ENCODE results near the gene CHIA.
"Not testable (repeated sequence)": the region's sequence is repeated elsewhere in the genome, so short reads cannot be mapped to it uniquely, and the experiment has no call there.

Gene CHIA

GRCh38 chr1:111347026-111347425 is 56.4 kb downstream of the CHIA start:
- no peak for TF ChIP-seq TARDBP (IDR thresholded peaks at IDR 0.05)
- no peak for TF ChIP-seq FOXK2 (IDR thresholded peaks at IDR 0.05)
- TF ChIP-seq ARNT (IDR thresholded peaks at IDR 0.05), result no peak
- TF ChIP-seq SUZ12 (IDR thresholded peaks at IDR 0.05), result no peak
- TF ChIP-seq NFRKB (IDR thresholded peaks at IDR 0.05), result no peak
- no peak for TF ChIP-seq L3MBTL2 (conservative IDR thresholded peaks at IDR 0.05)
- TF ChIP-seq FOXM1 (IDR thresholded peaks at IDR 0.05; ENCODE audit: borderline replicate concordance), result no peak
- no peak for TF ChIP-seq ELF4 (IDR thresholded peaks at IDR 0.05)
- no peak for TF ChIP-seq BHLHE40 (IDR thresholded peaks at IDR 0.05; ENCODE audit: borderline replicate concordance)
- no peak for TF ChIP-seq FOXA1 (IDR thresholded peaks at IDR 0.05)
- TF ChIP-seq LEF1 (IDR thresholded peaks at IDR 0.05; ENCODE audit: borderline replicate concordance), result no peak
- DNase-seq (ENCODE audit: extremely low spot score), result no peak
- CTCF ChIA-PET, result interaction anchor here (1.5 kb wide), 1 partner anchor 53 kb away, joined by 6 read pairs; no protein-coding TSS in a partner anchor
- POLR2A ChIA-PET, result no interaction called here

GRCh38 chr1:111351700-111352099 is 61.0 kb downstream of the CHIA start:
- ChIA-PET POLR2A (no interaction called here), CTCF (no interaction called here)
- no peak for DNase-seq (ENCODE audit: extremely low spot score)
- TF ChIP-seq HDGF (IDR thresholded peaks at IDR 0.05; ENCODE audit: borderline replicate concordance), result no peak

DNA sequence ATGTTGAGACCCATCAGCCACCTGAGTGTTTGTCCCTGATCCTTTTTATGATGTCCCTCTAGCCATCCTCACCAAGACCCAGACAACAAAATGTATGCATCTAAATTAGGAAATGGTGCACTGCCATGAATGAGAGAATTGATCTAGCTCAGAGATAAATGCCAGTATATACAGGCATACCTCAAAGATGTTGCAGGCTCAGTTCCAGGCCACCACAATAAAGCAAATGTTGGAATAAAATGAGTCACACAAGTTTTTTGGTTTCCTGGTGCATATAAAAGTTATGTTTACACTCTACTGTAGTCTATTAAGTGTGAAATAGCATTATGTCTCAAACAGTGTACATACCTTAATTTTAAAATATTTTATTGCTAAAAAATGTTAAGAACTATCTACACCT is 63.9 kb downstream of the CHIA start:
- POLR2A ChIA-PET, result no interaction called here
- no peak for TF ChIP-seq CTBP1 (IDR thresholded peaks at IDR 0.05; ENCODE audit: borderline replicate concordance)
- no peak for DNase-seq (ENCODE audit: extremely low spot score)
- CTCF ChIA-PET, result no interaction called here

GRCh38 chr1:111358964-111359363 is 68.3 kb downstream of the CHIA start:
- no peak for TF ChIP-seq L3MBTL2 (conservative IDR thresholded peaks at IDR 0.05)
- TF ChIP-seq TARDBP (IDR thresholded peaks at IDR 0.05), result no peak
- TF ChIP-seq CTBP1 (IDR thresholded peaks at IDR 0.05; ENCODE audit: borderline replicate concordance), result no peak
- TF ChIP-seq FOXK2 (IDR thresholded peaks at IDR 0.05), result no peak
- TF ChIP-seq FOXA1 (IDR thresholded peaks at IDR 0.05), result no peak
- no peak for TF ChIP-seq SUZ12 (IDR thresholded peaks at IDR 0.05)
- no peak for TF ChIP-seq BHLHE40 (IDR thresholded peaks at IDR 0.05; ENCODE audit: borderline replicate concordance)
- no peak for TF ChIP-seq ELF4 (IDR thresholded peaks at IDR 0.05)
- DNase-seq (ENCODE audit: extremely low spot score), result no peak
- ChIA-PET POLR2A (no interaction called here), CTCF (no interaction called here)

DNA sequence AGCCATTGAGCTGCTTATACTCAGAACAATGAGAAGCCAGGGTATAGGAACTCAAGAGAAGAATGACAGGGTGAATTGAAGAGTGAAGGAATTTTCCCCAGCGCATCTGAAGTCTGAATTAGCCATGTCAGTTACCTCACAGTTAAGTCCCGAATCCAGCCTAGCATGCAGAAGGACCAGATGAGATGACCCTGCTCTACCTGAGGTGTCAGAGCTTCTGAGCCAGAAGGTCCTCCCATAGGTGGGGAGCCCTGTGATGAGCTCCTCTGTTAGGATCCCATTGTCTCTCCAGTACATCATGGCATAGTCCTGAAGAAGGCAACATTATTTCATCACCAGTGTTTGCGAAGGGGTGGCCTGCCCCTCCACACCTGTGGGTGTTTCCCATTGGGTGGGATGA is 68.7 kb downstream of the CHIA start:
- ChIA-PET CTCF (no interaction called here), POLR2A (no interaction called here)
- no peak for DNase-seq (ENCODE audit: extremely low spot score)
- TF ChIP-seq BHLHE40 (IDR thresholded peaks at IDR 0.05; ENCODE audit: borderline replicate concordance) (no peak), HDGF (IDR thresholded peaks at IDR 0.05; ENCODE audit: borderline replicate concordance) (no peak), FOXM1 (IDR thresholded peaks at IDR 0.05; ENCODE audit: borderline replicate concordance) (no peak), FOXA1 (IDR thresholded peaks at IDR 0.05) (no peak), NFRKB (IDR thresholded peaks at IDR 0.05) (no peak), ARNT (IDR thresholded peaks at IDR 0.05) (no peak), ELF4 (IDR thresholded peaks at IDR 0.05) (no peak), CTBP1 (IDR thresholded peaks at IDR 0.05; ENCODE audit: borderline replicate concordance) (no peak), TARDBP (IDR thresholded peaks at IDR 0.05) (no peak), LEF1 (IDR thresholded peaks at IDR 0.05; ENCODE audit: borderline replicate concordance) (no peak), SP1 (IDR thresholded peaks at IDR 0.05) (no peak), L3MBTL2 (conservative IDR thresholded peaks at IDR 0.05) (no peak), ZNF384 (IDR thresholded peaks at IDR 0.05) (no peak)
- TF ChIP-seq, protein P1, sequence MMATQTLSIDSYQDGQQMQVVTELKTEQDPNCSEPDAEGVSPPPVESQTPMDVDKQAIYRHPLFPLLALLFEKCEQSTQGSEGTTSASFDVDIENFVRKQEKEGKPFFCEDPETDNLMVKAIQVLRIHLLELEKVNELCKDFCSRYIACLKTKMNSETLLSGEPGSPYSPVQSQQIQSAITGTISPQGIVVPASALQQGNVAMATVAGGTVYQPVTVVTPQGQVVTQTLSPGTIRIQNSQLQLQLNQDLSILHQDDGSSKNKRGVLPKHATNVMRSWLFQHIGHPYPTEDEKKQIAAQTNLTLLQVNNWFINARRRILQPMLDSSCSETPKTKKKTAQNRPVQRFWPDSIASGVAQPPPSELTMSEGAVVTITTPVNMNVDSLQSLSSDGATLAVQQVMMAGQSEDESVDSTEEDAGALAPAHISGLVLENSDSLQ (IDR thresholded peaks at IDR 0.05), result no peak

GRCh38 chr1:111360257-111360656 is 69.6 kb downstream of the CHIA start:
- POLR2A ChIA-PET; CTCF ChIA-PET; DNase-seq (ENCODE audit: extremely low spot score): not testable (repeated sequence)

- CTCF ChIA-PET, result no interaction called here
- POLR2A ChIA-PET, result no interaction called here
- TF ChIP-seq BHLHE40 (IDR thresholded peaks at IDR 0.05; ENCODE audit: borderline replicate concordance) (no peak), LEF1 (IDR thresholded peaks at IDR 0.05; ENCODE audit: borderline replicate concordance) (no peak), HDGF (IDR thresholded peaks at IDR 0.05; ENCODE audit: borderline replicate concordance) (no peak), SP1 (IDR thresholded peaks at IDR 0.05) (no peak), FOXM1 (IDR thresholded peaks at IDR 0.05; ENCODE audit: borderline replicate concordance) (no peak), TARDBP (IDR thresholded peaks at IDR 0.05) (no peak), ZNF384 (IDR thresholded peaks at IDR 0.05) (no peak), ARNT (IDR thresholded peaks at IDR 0.05) (no peak), FOXK2 (IDR thresholded peaks at IDR 0.05) (no peak), CTBP1 (IDR thresholded peaks at IDR 0.05; ENCODE audit: borderline replicate concordance) (no peak), NFRKB (IDR thresholded peaks at IDR 0.05) (no peak), L3MBTL2 (conservative IDR thresholded peaks at IDR 0.05) (no peak), FOXA1 (IDR thresholded peaks at IDR 0.05) (no peak), ELF4 (IDR thresholded peaks at IDR 0.05) (no peak), SUZ12 (IDR thresholded peaks at IDR 0.05) (no peak)
- TF ChIP-seq, protein P1 (IDR thresholded peaks at IDR 0.05), result no peak
These were observed 71.1 kb downstream of the CHIA start for GRCh38 chr1:111361761-111362160.

DNA sequence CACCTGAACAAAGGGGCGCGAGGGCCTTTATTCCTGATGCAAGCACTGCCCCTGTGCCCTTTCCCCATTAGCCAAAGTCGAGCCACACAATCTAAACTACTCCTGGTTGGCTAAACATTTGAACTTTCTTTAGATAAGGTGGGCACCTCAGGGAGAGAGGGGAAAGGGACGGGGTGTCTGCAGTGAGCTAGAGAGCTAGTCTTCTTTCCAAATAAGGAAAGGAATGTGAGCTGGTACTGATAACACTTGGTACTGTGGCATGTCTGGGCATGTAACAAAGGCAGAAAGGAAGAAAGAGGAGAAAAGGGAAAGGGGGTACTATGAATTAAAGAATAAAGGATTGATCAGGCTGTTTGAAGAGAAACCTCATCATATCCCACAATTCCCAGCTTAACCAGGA is 74.0 kb downstream of the CHIA start:
- no peak for DNase-seq (ENCODE audit: extremely low spot score)
- ChIA-PET POLR2A (no interaction called here), CTCF (no interaction called here)
- no peak for TF ChIP-seq FOXK2 (IDR thresholded peaks at IDR 0.05)
- TF ChIP-seq ZNF384 (IDR thresholded peaks at IDR 0.05), result no peak
- no peak for TF ChIP-seq FOXM1 (IDR thresholded peaks at IDR 0.05; ENCODE audit: borderline replicate concordance)
- no peak for TF ChIP-seq ARNT (IDR thresholded peaks at IDR 0.05)
- TF ChIP-seq BHLHE40 (IDR thresholded peaks at IDR 0.05; ENCODE audit: borderline replicate concordance), result no peak
- no peak for TF ChIP-seq NFRKB (IDR thresholded peaks at IDR 0.05)
- TF ChIP-seq TARDBP (IDR thresholded peaks at IDR 0.05), result no peak
- TF ChIP-seq ELF4 (IDR thresholded peaks at IDR 0.05), result no peak
- no peak for TF ChIP-seq SUZ12 (IDR thresholded peaks at IDR 0.05)
- TF ChIP-seq, protein P1 (IDR thresholded peaks at IDR 0.05), result no peak

More at GRCh38 chr1:111361761-111362160, 71.1 kb downstream of the CHIA start:
- no peak for DNase-seq (ENCODE audit: extremely low spot score)

Measured in HEK293T (cell line).